H9 (cell line): ENCODE results near the gene CHL1. TPM values are rescaled to one million over a fixed set of nuclear protein-coding genes. Genes with fewer than 3 reads are reported as not detected.

Source experiments
- DNase-seq: peaks from one replicate; pipeline ENCODE4 v3.0.0-alpha.2; 2017
- H2AFZ ChIP-seq: one replicate; pipeline ENCODE4 v1.6.1; 2013; ENCODE audit warnings: mild to moderate bottlenecking, low read length, control low read depth, moderate library complexity
- H2AK5ac ChIP-seq: 2 replicates; pipeline ENCODE4 v1.6.1; 2013; ENCODE audit warnings: low read length, control low read depth, mixed read lengths; ENCODE audit not compliant: insufficient read length
- H2BK120ac ChIP-seq: one replicate; pipeline ENCODE4 v1.6.1; 2013; ENCODE audit warnings: low read depth, mild to moderate bottlenecking, low read length, control low read depth, inconsistent platforms; ENCODE audit not compliant: poor library complexity, severe bottlenecking
- H2BK12ac ChIP-seq: 2 replicates; pipeline ENCODE4 v1.6.1; 2013; ENCODE audit warnings: low read length, control low read depth, mixed read lengths, low read depth; ENCODE audit not compliant: insufficient read length
- H2BK15ac ChIP-seq: 2 replicates; pipeline ENCODE4 v1.6.1; 2013; ENCODE audit warnings: low read depth, low read length, control low read depth
- H2BK20ac ChIP-seq: one replicate; pipeline ENCODE4 v1.6.1; 2013; ENCODE audit warnings: low read depth, mild to moderate bottlenecking, low read length, control low read depth, inconsistent platforms; ENCODE audit not compliant: poor library complexity, severe bottlenecking
- H2BK5ac ChIP-seq: 2 replicates; pipeline ENCODE4 v1.6.1; 2013; ENCODE audit warnings: low read length, control low read depth, mixed read lengths; ENCODE audit not compliant: insufficient read length
- H3K14ac ChIP-seq: 2 replicates; pipeline ENCODE4 v1.6.1; 2013; ENCODE audit warnings: low read length, control low read depth; ENCODE audit not compliant: insufficient read depth
- H3K18ac ChIP-seq: 2 replicates; pipeline ENCODE4 v1.6.1; 2013; ENCODE audit warnings: low read depth, mild to moderate bottlenecking, mixed read lengths, low read length, control low read depth; ENCODE audit not compliant: insufficient read length
- H3K23ac ChIP-seq: 2 replicates; pipeline ENCODE4 v1.6.1; 2013; ENCODE audit warnings: low read length, control low read depth, mixed read lengths, low read depth; ENCODE audit not compliant: insufficient read length
- H3K23me2 ChIP-seq: 2 replicates; pipeline ENCODE4 v1.6.1; 2013; ENCODE audit warnings: low read depth, mild to moderate bottlenecking, mixed read lengths, low read length, control low read depth; ENCODE audit not compliant: insufficient read length, poor library complexity, severe bottlenecking
- H3K27ac ChIP-seq: 2 replicates; pipeline ENCODE4 v1.5.1; 2013; ENCODE audit warnings: low read length, control low read depth, mixed read lengths, low read depth; ENCODE audit not compliant: insufficient read length
- H3K27me3 ChIP-seq: 2 replicates; pipeline ENCODE4 v1.6.1; 2013; ENCODE audit warnings: low read length, control low read depth, inconsistent platforms; ENCODE audit not compliant: insufficient read depth
- H3K4ac ChIP-seq: 2 replicates; pipeline ENCODE4 v1.6.1; 2013; ENCODE audit warnings: low read depth, mild to moderate bottlenecking, control low read depth, inconsistent platforms, low read length, moderate library complexity
- H3K4me1 ChIP-seq: 2 replicates; pipeline ENCODE4 v1.6.1; 2013; ENCODE audit warnings: low read length, control low read depth, inconsistent platforms; ENCODE audit not compliant: insufficient read depth
- H3K4me2 ChIP-seq: 2 replicates; pipeline ENCODE4 v1.6.1; 2013; ENCODE audit warnings: low read length, control low read depth, mixed read lengths; ENCODE audit not compliant: insufficient read length, insufficient read depth
- H3K56ac ChIP-seq: 2 replicates; pipeline ENCODE4 v1.6.1; 2013; ENCODE audit warnings: low read depth, mild to moderate bottlenecking, mixed read lengths, low read length, control low read depth; ENCODE audit not compliant: insufficient read length
- H3K79me1 ChIP-seq: 2 replicates; pipeline ENCODE4 v1.6.1; 2013; ENCODE audit warnings: low read depth, mild to moderate bottlenecking, moderate library complexity, low read length, control low read depth, inconsistent platforms; ENCODE audit not compliant: insufficient read depth, poor library complexity, severe bottlenecking
- H3K79me2 ChIP-seq: 2 replicates; pipeline ENCODE4 v1.6.1; 2013; ENCODE audit warnings: low read length, control low read depth, inconsistent platforms; ENCODE audit not compliant: insufficient read depth
- H3K9ac ChIP-seq: 2 replicates; pipeline ENCODE4 v1.6.1; 2013; ENCODE audit warnings: low read length, control low read depth, mixed read lengths; ENCODE audit not compliant: insufficient read length; ENCODE audit errors: extremely low read depth
- H3K9me3 ChIP-seq: one replicate; pipeline ENCODE4 v1.6.1; 2013; ENCODE audit warnings: low read depth, low read length, inconsistent platforms; ENCODE audit not compliant: control insufficient read depth
- H3T11ph ChIP-seq: one replicate; pipeline ENCODE4 v1.6.1; 2013; ENCODE audit warnings: mild to moderate bottlenecking, low read length, control low read depth, inconsistent platforms
- H4K20me1 ChIP-seq: one replicate; pipeline ENCODE4 v1.6.1; 2013; ENCODE audit not compliant: control insufficient read depth, insufficient read length, insufficient read depth
- H4K5ac ChIP-seq: 2 replicates; pipeline ENCODE4 v1.6.1; 2013; ENCODE audit warnings: low read depth, mild to moderate bottlenecking, mixed read lengths, low read length, control low read depth; ENCODE audit not compliant: insufficient read length
- H4K8ac ChIP-seq: replicated peaks from 2 replicates; pipeline ENCODE4 v1.6.1; 2013; ENCODE audit warnings: low read length, control low read depth, mixed read lengths, low read depth; ENCODE audit not compliant: insufficient read length
- H4K91ac ChIP-seq: 2 replicates; pipeline ENCODE4 v1.6.1; 2013; ENCODE audit warnings: low read depth, mild to moderate bottlenecking, moderate library complexity, mixed read lengths, low read length, control low read depth; ENCODE audit not compliant: insufficient read length
- H3K27ac Mint-ChIP-seq, 3 experiments: 2 replicates in 2 of 3; 3 replicates in 1 of 3; pipeline ENCODE4 v1.8.0; 2020 to 2021; ENCODE audit warnings: mixed read lengths in 3 of 3, mild to moderate bottlenecking in 1 of 3, moderate library complexity in 1 of 3
- H3K27me3 Mint-ChIP-seq: 2 replicates; pipeline ENCODE4 v1.8.0; 2021; ENCODE audit warnings: low read depth, mild to moderate bottlenecking, moderate library complexity, mixed read lengths
- H3K36me3 Mint-ChIP-seq, 3 experiments: 2 replicates in 2 of 3; 3 replicates in 1 of 3; pipeline ENCODE4 v1.8.0; 2020 to 2021; ENCODE audit warnings: low read depth in 3 of 3, mixed read lengths in 3 of 3; ENCODE audit not compliant: insufficient read depth in 1 of 3
- H3K4me1 Mint-ChIP-seq, 2 experiments: 2 replicates each; pipeline ENCODE4 v1.8.0; 2020; ENCODE audit warnings: mixed read lengths in 2 of 2
- H3K4me3 Mint-ChIP-seq, 2 experiments: 2 replicates in 1 of 2; 3 replicates in 1 of 2; pipeline ENCODE4 v1.8.0; 2020 to 2021; ENCODE audit warnings: mild to moderate bottlenecking in 2 of 2, mixed read lengths in 2 of 2, moderate library complexity in 1 of 2
- H3K9me3 Mint-ChIP-seq, 2 experiments: 2 replicates in 1 of 2; 3 replicates in 1 of 2; pipeline ENCODE4 v1.8.0; 2020; ENCODE audit warnings: mild to moderate bottlenecking in 2 of 2, mixed read lengths in 2 of 2, moderate library complexity in 1 of 2
- CTCF ChIP-seq: fragments of 200-600 bp; sonication (generic); conservative IDR thresholded peaks from 3 replicates; pipeline ENCODE4 v1.8.0; 2021; ENCODE audit warnings: antibody characterized with exemption, mild to moderate bottlenecking
- WGBS: extraction: QIAGEN DNeasy Blood & Tissue Kit; methylation state at CpG from one replicate; pipeline ENCODE4 v1.1.7; 2013; ENCODE audit warnings: missing lambda C conversion rate, low lambda C conversion rate, mixed read lengths; ENCODE audit not compliant: insufficient read length; ENCODE audit errors: extremely low coverage; 5-methylcytosine and 5-hydroxymethylcytosine counted together
- total RNA-seq: library from RNA; stranded (reverse); gene quantifications from 2 replicates; pipeline ENCODE4 v1.2.1, GENCODE V29; 2021

Gene CHL1
- total RNA-seq, 1 experiment from 2014 or later: not detected

- no peak overlapping the region for H2BK120ac ChIP-seq
- no peak overlapping the region for H4K8ac ChIP-seq
- H3K9me3 ChIP-seq: no peaks in the 10 kb centered on the region
- Mint-ChIP-seq H3K4me3 (no peak overlapping the region), H3K27ac (no peak overlapping the region), H3K4me1 (no peaks in the 10 kb centered on the region), H3K27me3 (peaks cover 6% of the 10 kb centered on the region; the same call in 1 of the 2 replicates), H3K9me3 (no peaks in the 10 kb centered on the region), H3K36me3 (no peaks in the 10 kb centered on the region)
- no peak overlapping the region for H3K14ac ChIP-seq
- no peak overlapping the region for H2AFZ ChIP-seq
- H4K20me1 ChIP-seq: no peaks in the 10 kb centered on the region
- H2BK5ac ChIP-seq: no peak overlapping the region
- no peaks in the 10 kb centered on the region for H3K79me2 ChIP-seq
- no peak overlapping the region for H3K56ac ChIP-seq
- H3K27ac ChIP-seq: no peak overlapping the region
- H3K4me1 ChIP-seq: no peaks in the 10 kb centered on the region
- H3K79me1 ChIP-seq: no peaks in the 10 kb centered on the region
- H2BK20ac ChIP-seq: no peak overlapping the region
- TF ChIP-seq CTCF: no peak
- H4K91ac ChIP-seq: no peak overlapping the region
- no peak overlapping the region for H3K23ac ChIP-seq
- no peaks in the 10 kb centered on the region for H3K23me2 ChIP-seq
- no peak for DNase-seq
- no peak overlapping the region for H2AK5ac ChIP-seq
- no peaks in the 10 kb centered on the region; the same call in 1 of the 2 replicates for H3K27me3 ChIP-seq
- WGBS: no CpG with 5 or more reads among the region's 4 CpGs
- H3K9ac ChIP-seq: no peak overlapping the region
- no peak overlapping the region for H2BK12ac ChIP-seq
- H3K4me2 ChIP-seq: no peak overlapping the region
- no peak overlapping the region for H3K4ac ChIP-seq
- no peak overlapping the region for H4K5ac ChIP-seq
- H2BK15ac ChIP-seq: no peak overlapping the region
- no peak overlapping the region for H3K18ac ChIP-seq
- H3T11ph ChIP-seq: no peak overlapping the region
These were observed 230.6 kb downstream of the CHL1 start for GRCh38 chr3:427128-427527.
